ENCODE results near the gene INTS15. TPM values are rescaled to one million over a fixed set of nuclear protein-coding genes. Genes with fewer than 3 reads are reported as not detected.

INTS15 gene
- total and polyA plus RNA-seq, 2 experiments from 2014 or later, result 7.0 to 27.0 TPM

DNA sequence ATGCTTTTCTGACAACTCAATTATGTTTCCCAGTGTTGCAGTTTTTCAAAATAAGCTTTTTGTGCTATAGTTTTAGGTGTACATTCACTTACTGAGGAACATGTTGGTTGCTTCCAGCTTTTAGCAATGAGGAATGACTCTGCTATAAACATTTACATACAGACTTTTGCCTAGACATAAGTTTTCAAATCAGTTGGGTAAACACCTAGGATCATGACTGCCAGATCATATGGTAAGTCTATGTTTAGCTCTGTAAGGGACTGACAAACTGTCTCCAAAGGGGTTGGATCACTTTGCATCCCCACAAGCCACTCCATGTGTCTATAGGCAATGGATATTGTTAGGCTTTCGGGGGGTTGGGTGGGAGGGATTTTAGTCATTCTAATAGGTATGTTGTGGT is 27.7 kb upstream of the INTS15 start:
- H3K27me3 Mint-ChIP-seq (ENCODE audit: insufficient read depth, low read depth, poor library complexity), result peaks cover 9% of the 10 kb centered on the region
- no peaks in the 10 kb centered on the region for H3K36me3 Mint-ChIP-seq (ENCODE audit: low read depth)
- Histone ChIP-seq H4K20me1 (replicated peaks; ENCODE audit: insufficient read depth) (no peaks in the 10 kb centered on the region), H3K4me3 (no peak overlapping the region), H3K27me3 (ENCODE audit: insufficient read depth) (no peaks in the 10 kb centered on the region), H3K27ac (ENCODE audit: low read depth) (no peak overlapping the region), H3K79me2 (replicated peaks; ENCODE audit: insufficient read depth) (no peaks in the 10 kb centered on the region), H3K9me2 (ENCODE audit: insufficient read depth) (no peaks in the 10 kb centered on the region), H3K4me1 (ENCODE audit: insufficient read depth) (peaks cover 14% of the 10 kb centered on the region; the same call in 1 of the 2 replicates), H3K36me3 (ENCODE audit: insufficient read depth) (no peaks in the 10 kb centered on the region), H3K4me2 (no peak overlapping the region), H3F3A (replicated peaks; ENCODE audit: low read depth) (no peaks in the 10 kb centered on the region), H2AFZ (no peak overlapping the region)
- DNase-seq (ENCODE audit: low spot score) (no peak), ATAC-seq (no peak)
- TF ChIP-seq ZNF331 (CRISPR knock-in tag; IDR thresholded peaks at IDR 0.05; ENCODE audit: low read depth) (no peak), STAT1 (IDR thresholded peaks at IDR 0.05; ENCODE audit: unreplicated experiment) (no peak)
- no peak overlapping the region for H3K4me3 Mint-ChIP-seq
- no peaks in the 10 kb centered on the region; the same call in 2 of the 3 replicates for H3K9me3 Mint-ChIP-seq
- H3K27ac Mint-ChIP-seq, result no peak overlapping the region
- H3K4me1 Mint-ChIP-seq, result peaks cover 8% of the 10 kb centered on the region

DNA sequence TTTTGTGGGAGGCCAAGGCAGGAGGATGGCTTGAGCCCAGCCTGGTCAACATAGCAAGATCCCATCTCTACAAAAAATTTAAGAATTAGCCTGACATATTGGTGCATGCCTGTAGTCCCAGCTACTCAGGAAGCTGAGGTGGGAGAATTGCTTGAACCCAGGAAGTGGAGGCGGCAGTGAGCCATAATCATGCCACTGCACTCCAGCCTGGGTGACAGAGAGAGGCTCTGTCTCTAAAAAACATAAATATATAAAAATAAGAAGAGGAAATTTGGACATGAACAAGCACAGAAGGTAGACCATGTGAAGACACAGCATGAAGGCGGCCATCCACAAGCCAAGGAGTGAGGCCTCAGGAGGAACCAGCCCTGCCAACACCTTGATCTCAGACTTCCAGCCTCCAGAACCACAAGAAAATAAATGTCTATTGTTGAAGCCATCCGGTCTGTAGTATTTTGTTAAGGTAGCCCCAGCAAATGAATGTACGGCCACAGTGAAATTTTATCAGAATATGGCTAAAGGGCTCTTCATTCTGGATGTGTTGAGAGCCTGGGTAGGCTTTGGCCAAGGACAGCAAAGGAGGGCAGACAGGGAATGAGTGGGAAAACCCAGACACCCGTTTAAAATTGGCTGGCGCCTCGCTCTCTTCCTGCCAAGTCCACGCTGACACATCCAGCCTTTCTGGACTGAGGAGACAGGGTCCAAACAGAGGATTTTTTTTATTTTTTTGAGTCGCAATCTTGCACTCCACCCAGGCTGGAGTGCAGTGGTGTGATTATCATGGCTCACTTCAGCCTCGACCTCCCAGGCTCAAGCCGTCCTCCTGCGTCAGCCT is 25.7 kb upstream of the INTS15 start:
- no peak overlapping the region for H3K4me3 Mint-ChIP-seq
- no peak overlapping the region for H3K4me2 ChIP-seq
- H3K4me3 ChIP-seq, result no peak overlapping the region
- H3K79me2 ChIP-seq (replicated peaks; ENCODE audit: insufficient read depth), result no peaks in the 10 kb centered on the region
- peaks cover 11% of the 10 kb centered on the region; the same call in 1 of the 2 replicates for H3K4me1 ChIP-seq (ENCODE audit: insufficient read depth)
- peaks cover 9% of the 10 kb centered on the region for H3K27me3 Mint-ChIP-seq (ENCODE audit: insufficient read depth, low read depth, poor library complexity)
- TF ChIP-seq ZNF331 (CRISPR knock-in tag; IDR thresholded peaks at IDR 0.05; ENCODE audit: low read depth), result no peak
- no peak for TF ChIP-seq STAT1 (IDR thresholded peaks at IDR 0.05; ENCODE audit: unreplicated experiment)
- no peak for TF ChIP-seq POLR2AphosphoS5 (IDR thresholded peaks at IDR 0.05; ENCODE audit: low read depth)
- no peak for TF ChIP-seq EZH2 (IDR thresholded peaks at IDR 0.05; ENCODE audit: low read depth, unreplicated experiment)
- peaks cover 8% of the 10 kb centered on the region for H3K4me1 Mint-ChIP-seq
- no peaks in the 10 kb centered on the region for H3F3A ChIP-seq (replicated peaks; ENCODE audit: low read depth)
- ATAC-seq (no peak), DNase-seq (ENCODE audit: low spot score) (no peak)
- H3K27ac ChIP-seq (ENCODE audit: low read depth), result no peak overlapping the region
- H4K20me1 ChIP-seq (replicated peaks; ENCODE audit: insufficient read depth), result no peaks in the 10 kb centered on the region
- no peaks in the 10 kb centered on the region for H3K36me3 Mint-ChIP-seq (ENCODE audit: low read depth)
- no peaks in the 10 kb centered on the region for H3K9me2 ChIP-seq (ENCODE audit: insufficient read depth)
- H3K27me3 ChIP-seq (ENCODE audit: insufficient read depth), result no peaks in the 10 kb centered on the region
- no peaks in the 10 kb centered on the region for H3K36me3 ChIP-seq (ENCODE audit: insufficient read depth)
- no peak overlapping the region for H3K27ac Mint-ChIP-seq
- H2AFZ ChIP-seq, result no peak overlapping the region
- H3K9me3 Mint-ChIP-seq, result no peaks in the 10 kb centered on the region; the same call in 2 of the 3 replicates

DNA sequence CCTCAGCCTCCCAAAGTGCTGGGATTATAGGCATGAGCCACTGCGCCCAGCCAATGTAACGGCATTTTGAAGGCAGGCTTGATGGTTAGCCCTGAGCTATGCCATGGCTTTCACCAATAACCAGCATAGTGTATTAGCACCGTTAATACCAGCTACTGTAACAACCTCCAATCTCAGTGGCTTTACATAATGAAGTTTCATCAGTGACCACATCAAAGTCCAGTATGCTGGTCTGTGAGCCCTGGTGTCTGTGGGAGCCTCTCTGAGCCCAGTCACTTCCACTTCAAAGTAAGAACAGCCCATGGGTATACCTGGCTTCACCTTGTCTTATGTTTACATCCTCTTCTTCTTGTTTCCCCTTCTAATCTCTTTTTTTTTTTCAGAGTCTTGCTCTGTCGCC is 24.2 kb upstream of the INTS15 start:
- H3K4me2 ChIP-seq, result no peak overlapping the region
- H3K9me3 Mint-ChIP-seq, result no peaks in the 10 kb centered on the region
- TF ChIP-seq NANOG (IDR thresholded peaks at IDR 0.05; ENCODE audit: borderline replicate concordance), result no peak
- TF ChIP-seq POLR2AphosphoS5 (IDR thresholded peaks at IDR 0.05; ENCODE audit: low read depth), result no peak
- no peak for TF ChIP-seq EZH2 (IDR thresholded peaks at IDR 0.05; ENCODE audit: low read depth, unreplicated experiment)
- TF ChIP-seq JUNB (IDR thresholded peaks at IDR 0.05; ENCODE audit: unreplicated experiment), result no peak
- TF ChIP-seq CREB1 (CRISPR knock-in tag; IDR thresholded peaks at IDR 0.05; ENCODE audit: low read depth), result no peak
- TF ChIP-seq, protein P1, sequence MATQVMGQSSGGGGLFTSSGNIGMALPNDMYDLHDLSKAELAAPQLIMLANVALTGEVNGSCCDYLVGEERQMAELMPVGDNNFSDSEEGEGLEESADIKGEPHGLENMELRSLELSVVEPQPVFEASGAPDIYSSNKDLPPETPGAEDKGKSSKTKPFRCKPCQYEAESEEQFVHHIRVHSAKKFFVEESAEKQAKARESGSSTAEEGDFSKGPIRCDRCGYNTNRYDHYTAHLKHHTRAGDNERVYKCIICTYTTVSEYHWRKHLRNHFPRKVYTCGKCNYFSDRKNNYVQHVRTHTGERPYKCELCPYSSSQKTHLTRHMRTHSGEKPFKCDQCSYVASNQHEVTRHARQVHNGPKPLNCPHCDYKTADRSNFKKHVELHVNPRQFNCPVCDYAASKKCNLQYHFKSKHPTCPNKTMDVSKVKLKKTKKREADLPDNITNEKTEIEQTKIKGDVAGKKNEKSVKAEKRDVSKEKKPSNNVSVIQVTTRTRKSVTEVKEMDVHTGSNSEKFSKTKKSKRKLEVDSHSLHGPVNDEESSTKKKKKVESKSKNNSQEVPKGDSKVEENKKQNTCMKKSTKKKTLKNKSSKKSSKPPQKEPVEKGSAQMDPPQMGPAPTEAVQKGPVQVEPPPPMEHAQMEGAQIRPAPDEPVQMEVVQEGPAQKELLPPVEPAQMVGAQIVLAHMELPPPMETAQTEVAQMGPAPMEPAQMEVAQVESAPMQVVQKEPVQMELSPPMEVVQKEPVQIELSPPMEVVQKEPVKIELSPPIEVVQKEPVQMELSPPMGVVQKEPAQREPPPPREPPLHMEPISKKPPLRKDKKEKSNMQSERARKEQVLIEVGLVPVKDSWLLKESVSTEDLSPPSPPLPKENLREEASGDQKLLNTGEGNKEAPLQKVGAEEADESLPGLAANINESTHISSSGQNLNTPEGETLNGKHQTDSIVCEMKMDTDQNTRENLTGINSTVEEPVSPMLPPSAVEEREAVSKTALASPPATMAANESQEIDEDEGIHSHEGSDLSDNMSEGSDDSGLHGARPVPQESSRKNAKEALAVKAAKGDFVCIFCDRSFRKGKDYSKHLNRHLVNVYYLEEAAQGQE (IDR thresholded peaks at IDR 0.05; ENCODE audit: unreplicated experiment), result no peak
- TF ChIP-seq, protein P2, sequence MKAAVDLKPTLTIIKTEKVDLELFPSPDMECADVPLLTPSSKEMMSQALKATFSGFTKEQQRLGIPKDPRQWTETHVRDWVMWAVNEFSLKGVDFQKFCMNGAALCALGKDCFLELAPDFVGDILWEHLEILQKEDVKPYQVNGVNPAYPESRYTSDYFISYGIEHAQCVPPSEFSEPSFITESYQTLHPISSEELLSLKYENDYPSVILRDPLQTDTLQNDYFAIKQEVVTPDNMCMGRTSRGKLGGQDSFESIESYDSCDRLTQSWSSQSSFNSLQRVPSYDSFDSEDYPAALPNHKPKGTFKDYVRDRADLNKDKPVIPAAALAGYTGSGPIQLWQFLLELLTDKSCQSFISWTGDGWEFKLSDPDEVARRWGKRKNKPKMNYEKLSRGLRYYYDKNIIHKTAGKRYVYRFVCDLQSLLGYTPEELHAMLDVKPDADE (IDR thresholded peaks at IDR 0.05), result no peak
- TF ChIP-seq ZNF114 (CRISPR knock-in tag; IDR thresholded peaks at IDR 0.05), result no peak
- TF ChIP-seq STAT1 (IDR thresholded peaks at IDR 0.05; ENCODE audit: unreplicated experiment), result no peak
- TF ChIP-seq, protein P3, sequence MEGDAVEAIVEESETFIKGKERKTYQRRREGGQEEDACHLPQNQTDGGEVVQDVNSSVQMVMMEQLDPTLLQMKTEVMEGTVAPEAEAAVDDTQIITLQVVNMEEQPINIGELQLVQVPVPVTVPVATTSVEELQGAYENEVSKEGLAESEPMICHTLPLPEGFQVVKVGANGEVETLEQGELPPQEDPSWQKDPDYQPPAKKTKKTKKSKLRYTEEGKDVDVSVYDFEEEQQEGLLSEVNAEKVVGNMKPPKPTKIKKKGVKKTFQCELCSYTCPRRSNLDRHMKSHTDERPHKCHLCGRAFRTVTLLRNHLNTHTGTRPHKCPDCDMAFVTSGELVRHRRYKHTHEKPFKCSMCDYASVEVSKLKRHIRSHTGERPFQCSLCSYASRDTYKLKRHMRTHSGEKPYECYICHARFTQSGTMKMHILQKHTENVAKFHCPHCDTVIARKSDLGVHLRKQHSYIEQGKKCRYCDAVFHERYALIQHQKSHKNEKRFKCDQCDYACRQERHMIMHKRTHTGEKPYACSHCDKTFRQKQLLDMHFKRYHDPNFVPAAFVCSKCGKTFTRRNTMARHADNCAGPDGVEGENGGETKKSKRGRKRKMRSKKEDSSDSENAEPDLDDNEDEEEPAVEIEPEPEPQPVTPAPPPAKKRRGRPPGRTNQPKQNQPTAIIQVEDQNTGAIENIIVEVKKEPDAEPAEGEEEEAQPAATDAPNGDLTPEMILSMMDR (conservative IDR thresholded peaks at IDR 0.05; ENCODE audit: low read depth in 2 of 2), result no peak

More for the DNA sequence above, 24.2 kb upstream of the INTS15 start:
- Mint-ChIP-seq H3K36me3 (ENCODE audit: low read depth) (no peaks in the 10 kb centered on the region), H3K4me1 (no peaks in the 10 kb centered on the region; the same call in 2 of the 3 replicates), H3K27me3 (ENCODE audit: insufficient read depth, low read depth, poor library complexity) (peaks cover 9% of the 10 kb centered on the region), H3K4me3 (no peak overlapping the region), H3K27ac (no peak overlapping the region)
- DNase-seq (ENCODE audit: low spot score) (no peak), ATAC-seq (no peak)
- Histone ChIP-seq H3K9me2 (ENCODE audit: insufficient read depth) (no peaks in the 10 kb centered on the region), H3K4me1 (ENCODE audit: insufficient read depth) (no peaks in the 10 kb centered on the region), H3K4me3 (no peak overlapping the region), H3K79me2 (replicated peaks; ENCODE audit: insufficient read depth) (no peaks in the 10 kb centered on the region), H2AFZ (no peak overlapping the region), H3F3A (replicated peaks; ENCODE audit: low read depth) (no peaks in the 10 kb centered on the region), H3K27ac (ENCODE audit: low read depth) (no peak overlapping the region), H4K20me1 (replicated peaks; ENCODE audit: insufficient read depth) (no peaks in the 10 kb centered on the region), H3K27me3 (ENCODE audit: insufficient read depth) (no peaks in the 10 kb centered on the region), H3K36me3 (ENCODE audit: insufficient read depth) (no peaks in the 10 kb centered on the region)

All from GM23338 (cell line).